Measurements from ENCODE around the gene MYLK2.

The MYLK2 gene

GRCh38 chr20:31858760-31859083, 39.6 kb downstream of the MYLK2 start:
- DNase-seq, result no peak

GRCh38 chr20:31859266-31859997, 40.3 kb downstream of the MYLK2 start:
- no peak for DNase-seq

- DNase-seq, result no peak
Observed at GRCh38 chr20:31859998-31860380, 40.8 kb downstream of the MYLK2 start.

GRCh38 chr20:31860390-31861134, 41.4 kb downstream of the MYLK2 start:
- DNase-seq, result no peak

GRCh38 chr20:31861135-31861384, 41.9 kb downstream of the MYLK2 start:
- no peak for DNase-seq

GRCh38 chr20:31861385-31862156, 42.4 kb downstream of the MYLK2 start:
- peak; percentile 48 for DNase-seq

- no peak for DNase-seq
Observed at GRCh38 chr20:31862157-31862470, 43.0 kb downstream of the MYLK2 start.

- no peak for DNase-seq
Observed at GRCh38 chr20:31862506-31862905, 43.4 kb downstream of the MYLK2 start.

GRCh38 chr20:31863296-31864085, 44.3 kb downstream of the MYLK2 start:
- no peak for DNase-seq

GRCh38 chr20:31864521-31865400, 45.6 kb downstream of the MYLK2 start:
- no peak for DNase-seq

GRCh38 chr20:31866221-31866620, 47.1 kb downstream of the MYLK2 start:
- DNase-seq, result no peak

GRCh38 chr20:31868853-31869672, 49.9 kb downstream of the MYLK2 start:
- DNase-seq, result no peak

- DNase-seq, result no peak
Observed at GRCh38 chr20:31869673-31869941, 50.5 kb downstream of the MYLK2 start.

- DNase-seq, result no peak
Observed at GRCh38 chr20:31869942-31870725, 51.0 kb downstream of the MYLK2 start, which contains the start of the genes DUSP15 and TTLL9. DUSP15 (minus strand) TSS chr20:31870527; CDS start chr20:31870337, 190 bp downstream. TTLL9 (plus strand) TSS chr20:31870634; CDS start chr20:31871127, 493 bp downstream.

- DNase-seq, result no peak
Observed at GRCh38 chr20:31870726-31871617, 51.8 kb downstream of the MYLK2 start.

- DNase-seq, result no peak
Observed at GRCh38 chr20:31871618-31871954, 52.4 kb downstream of the MYLK2 start.

- DNase-seq, result no peak
Observed at GRCh38 chr20:31872406-31872805, 53.2 kb downstream of the MYLK2 start.

- DNase-seq, result no peak
Observed at GRCh38 chr20:31875671-31876070, 56.5 kb downstream of the MYLK2 start.

GRCh38 chr20:31877684-31878083, 58.5 kb downstream of the MYLK2 start:
- DNase-seq, result no peak
